Adrenal gland (tissue), 5 donors: ENCODE results near the gene PTTG1IP2.

Source experiments
- POLR2A ChIP-seq, 2 donors: fragments of 450-650 bp; IDR thresholded peaks; one replicate each; pipeline ENCODE4 v1.6.1; 2017; ENCODE audit warnings: antibody characterized with exemption in 2 of 2, mild to moderate bottlenecking in 2 of 2, moderate library complexity in 1 of 2
- TF ChIP-seq, protein P1 (sequence below), 6 experiments: fragments of 450-650 bp in 4 of 6; fragments of 200-600 bp in 2 of 6; sonication (generic) in 1 of 6; IDR thresholded peaks; 1 replicate in 5 of 6; 2 replicates in 1 of 6; pipeline versions ENCODE4 v1.5.1 to v1.8.0; 2016 to 2021; ENCODE audit warnings: antibody characterized with exemption in 6 of 6, mild to moderate bottlenecking in 2 of 6, moderate library complexity in 1 of 6
- donor health status: DM: no; HTN: no; CAD: no.

DNA sequence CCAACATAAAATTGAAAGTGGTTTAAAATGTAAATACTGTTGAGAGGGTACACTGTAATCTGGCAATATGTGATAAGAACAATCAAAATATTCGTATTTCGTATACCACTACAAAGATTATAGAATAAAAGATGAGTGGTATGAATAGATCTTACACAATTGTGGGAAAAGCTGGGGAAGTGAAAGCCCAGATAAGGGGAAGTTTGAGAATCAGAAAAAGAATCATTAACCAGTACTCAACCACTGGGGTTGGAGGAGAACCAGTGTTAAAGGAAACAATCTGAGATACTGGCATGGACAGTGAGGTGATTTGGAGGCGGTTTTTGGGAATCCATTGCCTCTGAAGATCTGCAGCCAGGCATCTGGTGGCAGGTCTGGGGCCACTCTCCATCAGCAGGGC lies 67.0 kb downstream of the PTTG1IP2 start:
- TF ChIP-seq, protein P1, sequence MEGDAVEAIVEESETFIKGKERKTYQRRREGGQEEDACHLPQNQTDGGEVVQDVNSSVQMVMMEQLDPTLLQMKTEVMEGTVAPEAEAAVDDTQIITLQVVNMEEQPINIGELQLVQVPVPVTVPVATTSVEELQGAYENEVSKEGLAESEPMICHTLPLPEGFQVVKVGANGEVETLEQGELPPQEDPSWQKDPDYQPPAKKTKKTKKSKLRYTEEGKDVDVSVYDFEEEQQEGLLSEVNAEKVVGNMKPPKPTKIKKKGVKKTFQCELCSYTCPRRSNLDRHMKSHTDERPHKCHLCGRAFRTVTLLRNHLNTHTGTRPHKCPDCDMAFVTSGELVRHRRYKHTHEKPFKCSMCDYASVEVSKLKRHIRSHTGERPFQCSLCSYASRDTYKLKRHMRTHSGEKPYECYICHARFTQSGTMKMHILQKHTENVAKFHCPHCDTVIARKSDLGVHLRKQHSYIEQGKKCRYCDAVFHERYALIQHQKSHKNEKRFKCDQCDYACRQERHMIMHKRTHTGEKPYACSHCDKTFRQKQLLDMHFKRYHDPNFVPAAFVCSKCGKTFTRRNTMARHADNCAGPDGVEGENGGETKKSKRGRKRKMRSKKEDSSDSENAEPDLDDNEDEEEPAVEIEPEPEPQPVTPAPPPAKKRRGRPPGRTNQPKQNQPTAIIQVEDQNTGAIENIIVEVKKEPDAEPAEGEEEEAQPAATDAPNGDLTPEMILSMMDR (IDR thresholded peaks at IDR 0.05) = no peak
- TF ChIP-seq POLR2A (IDR thresholded peaks at IDR 0.05) = no peak
